ENCODE measurements around the gene CTBP1.
"Not testable (repeated sequence)": the region's sequence is repeated elsewhere in the genome, so short reads cannot be mapped to it uniquely, and the experiment has no call there.

The CTBP1 gene

GRCh38 chr4:1237261-1237660 is 11.7 kb downstream of the CTBP1 start:
- FAIRE-seq, result not testable (repeated sequence)

DNA sequence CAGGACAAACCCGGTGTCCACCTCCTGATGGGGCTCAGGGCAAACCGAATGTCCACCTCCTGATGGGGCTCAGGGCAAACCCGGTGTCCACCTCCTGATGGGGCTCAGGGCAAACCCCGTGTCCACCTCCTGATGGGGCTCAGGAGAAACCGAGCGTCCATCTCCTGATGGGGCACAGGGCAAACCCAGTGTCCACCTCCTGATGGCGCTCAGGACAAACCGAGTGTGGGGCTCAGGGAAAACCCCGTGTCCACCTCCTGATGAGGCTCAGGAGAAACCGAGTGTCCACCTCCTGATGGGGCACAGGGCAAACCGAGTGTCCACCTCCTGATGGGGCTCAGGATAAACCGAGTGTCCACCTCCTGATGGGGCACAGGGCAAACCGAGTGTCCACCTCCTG is 12.1 kb downstream of the CTBP1 start:
- FAIRE-seq, result not testable (repeated sequence)

DNA sequence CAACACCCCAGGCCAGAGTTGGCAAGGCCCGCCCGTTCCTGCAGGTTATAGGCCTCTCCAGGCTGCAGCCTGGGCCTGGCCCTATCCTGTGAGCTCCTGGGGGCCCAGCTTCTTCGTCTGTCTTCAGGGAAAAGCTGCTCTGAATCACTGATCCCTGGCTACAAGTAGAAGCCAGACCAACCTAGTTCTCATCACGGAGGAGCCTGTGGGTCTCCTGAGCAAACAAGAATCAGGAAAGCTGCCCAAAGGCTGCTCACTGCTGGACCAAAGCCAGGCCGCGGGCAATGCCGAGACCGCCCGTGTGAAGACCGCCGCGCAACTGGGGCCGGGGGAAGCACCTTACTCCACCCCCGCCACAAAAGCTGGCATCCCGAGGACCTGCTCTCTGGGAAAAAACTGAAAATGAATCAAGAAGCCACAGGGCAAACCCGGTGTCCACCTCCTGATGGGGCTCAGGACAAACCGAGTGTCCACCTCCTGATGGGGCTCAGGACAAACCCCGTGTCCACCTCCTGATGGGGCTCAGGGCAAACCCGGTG is 12.8 kb downstream of the CTBP1 start:
- no peak for FAIRE-seq

DNA sequence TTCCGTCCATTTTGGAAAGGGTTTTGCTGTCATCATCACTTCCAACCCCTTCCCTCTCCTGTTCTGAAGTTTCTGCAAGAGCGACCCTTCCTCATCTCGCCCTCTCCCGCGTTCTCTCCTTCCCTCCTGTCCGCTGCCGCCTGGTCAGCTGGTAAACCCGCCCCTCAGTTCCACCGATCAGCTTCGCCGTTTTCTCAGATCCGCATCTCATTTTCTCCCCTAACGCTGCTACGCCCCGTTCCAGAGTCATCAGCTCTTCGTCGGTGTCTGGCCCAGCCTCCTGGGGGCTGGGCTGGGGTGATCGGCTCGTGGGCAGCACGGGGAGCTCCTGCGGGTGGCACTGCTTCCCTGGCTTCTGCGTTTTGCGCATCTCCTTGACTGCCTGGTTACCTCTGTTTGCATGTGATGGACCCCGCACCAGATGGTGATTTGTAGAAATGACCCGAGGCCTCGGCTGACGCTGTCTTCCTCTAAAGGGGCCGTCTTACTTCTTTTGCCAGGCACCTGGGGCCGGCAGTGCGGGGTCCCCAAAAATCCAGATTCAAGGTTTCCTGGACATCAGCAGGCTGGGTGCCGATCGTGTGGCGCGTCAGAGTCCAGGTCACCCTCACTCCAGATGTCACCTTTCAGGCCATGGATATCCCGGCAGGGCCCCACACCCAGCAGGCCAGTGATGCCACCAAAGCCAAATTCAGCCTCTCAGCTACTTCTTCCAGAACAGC is 13.4 kb downstream of the CTBP1 start:
- FAIRE-seq, result no peak

DNA sequence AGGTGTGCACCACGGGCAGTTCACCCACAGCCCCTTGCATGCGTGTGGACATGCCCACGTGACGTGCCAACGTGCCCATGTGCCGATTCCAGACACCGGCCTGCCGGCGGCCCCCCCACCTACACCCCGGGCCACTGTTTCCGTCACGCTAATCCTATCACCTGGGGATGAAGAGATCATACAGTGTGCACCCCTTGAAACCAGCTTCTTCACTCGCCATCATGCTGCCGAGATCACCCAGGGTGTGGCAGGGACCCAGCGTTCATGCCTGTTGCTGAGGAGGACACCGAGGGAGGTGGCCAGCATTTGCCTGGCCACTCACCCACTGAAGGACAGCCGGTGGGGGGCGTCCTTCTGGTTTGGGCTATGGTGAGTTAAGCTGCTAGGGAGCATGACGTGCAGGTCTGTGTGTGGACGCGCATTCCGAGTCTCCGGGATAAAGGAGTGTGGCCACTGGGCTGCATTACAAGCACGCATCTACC is 14.1 kb downstream of the CTBP1 start:
- FAIRE-seq, result no peak

- FAIRE-seq, result no peak
Measured at GRCh38 chr4:1234309-1234695, 14.6 kb downstream of the CTBP1 start.

DNA sequence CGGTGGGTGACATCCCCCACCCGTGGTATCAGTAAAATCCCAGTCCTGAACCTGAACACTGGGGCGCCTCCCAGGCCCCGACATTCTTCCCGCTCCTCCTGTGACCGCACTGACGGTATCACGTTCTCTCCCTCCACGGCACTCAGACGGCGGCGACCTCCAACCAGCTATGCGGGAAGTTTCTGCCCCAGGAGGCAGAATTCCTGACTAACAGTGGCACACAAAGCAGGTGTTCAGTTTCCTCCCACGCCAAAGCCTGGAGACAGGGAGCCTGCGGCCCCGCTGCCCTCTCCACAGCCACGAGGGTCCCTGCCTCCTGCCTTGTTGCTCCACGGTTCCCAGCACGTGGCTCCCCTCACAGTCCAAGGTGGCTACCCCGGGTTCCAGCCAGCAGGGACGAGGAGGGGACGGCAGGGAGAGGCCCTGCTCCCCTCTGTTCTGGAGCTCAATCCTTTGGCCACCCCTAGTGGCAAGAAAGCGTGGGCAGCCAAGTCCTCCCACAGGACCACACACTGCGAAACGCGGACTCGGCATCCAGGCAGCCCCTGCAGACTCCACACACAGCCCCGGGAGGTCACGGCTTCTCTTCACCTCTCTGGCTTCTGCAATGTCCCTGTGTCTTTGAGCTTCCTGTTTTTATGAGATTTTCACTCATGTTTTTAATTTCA is 15.2 kb downstream of the CTBP1 start:
- FAIRE-seq, result no peak

DNA sequence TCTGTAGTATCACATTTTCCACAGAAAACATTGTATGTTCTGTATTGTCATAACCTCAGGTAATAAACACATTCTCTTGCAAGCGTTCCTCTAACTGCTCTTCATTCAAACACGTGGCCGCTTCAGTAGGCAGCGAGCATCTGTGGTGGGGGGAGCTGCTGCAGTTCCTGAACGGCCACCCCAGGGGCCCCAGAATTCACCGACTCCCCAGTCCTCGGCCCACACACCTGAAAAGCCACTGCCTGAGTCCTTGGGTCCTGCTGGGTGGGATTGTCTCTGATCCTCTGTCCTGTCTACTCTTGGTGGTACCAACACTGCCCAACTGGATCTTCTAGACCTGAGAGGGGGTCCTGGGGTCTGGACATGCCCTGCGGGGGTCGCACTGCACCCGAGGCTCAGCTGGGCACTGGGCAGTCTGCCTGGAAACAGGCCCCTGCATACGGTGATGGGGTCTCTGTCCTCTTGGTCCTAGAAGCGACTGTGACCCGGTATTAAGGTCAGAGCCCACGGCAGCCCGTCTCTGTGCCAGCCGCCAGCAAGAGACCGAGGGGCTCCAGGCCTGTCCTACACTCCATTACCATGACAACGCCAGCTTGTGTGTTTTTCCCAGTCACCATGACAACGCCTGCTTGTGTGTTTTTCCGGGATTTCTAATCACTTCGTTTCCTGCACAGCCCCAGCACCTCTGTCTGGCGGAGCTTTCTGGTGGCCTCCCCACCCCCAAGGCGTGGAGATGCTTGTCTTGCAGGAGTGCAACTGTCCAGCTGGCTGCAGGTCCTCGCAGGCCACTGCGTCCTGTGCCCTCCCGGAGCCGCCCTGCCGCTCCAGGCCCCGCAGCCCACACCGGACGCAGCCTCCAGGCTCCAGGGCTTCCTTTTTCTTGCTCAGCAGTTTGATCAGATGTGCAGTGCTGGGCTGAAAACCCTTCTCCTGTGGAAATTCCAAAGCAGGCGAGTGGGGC is 16.0 kb downstream of the CTBP1 start:
- FAIRE-seq, result no peak

DNA sequence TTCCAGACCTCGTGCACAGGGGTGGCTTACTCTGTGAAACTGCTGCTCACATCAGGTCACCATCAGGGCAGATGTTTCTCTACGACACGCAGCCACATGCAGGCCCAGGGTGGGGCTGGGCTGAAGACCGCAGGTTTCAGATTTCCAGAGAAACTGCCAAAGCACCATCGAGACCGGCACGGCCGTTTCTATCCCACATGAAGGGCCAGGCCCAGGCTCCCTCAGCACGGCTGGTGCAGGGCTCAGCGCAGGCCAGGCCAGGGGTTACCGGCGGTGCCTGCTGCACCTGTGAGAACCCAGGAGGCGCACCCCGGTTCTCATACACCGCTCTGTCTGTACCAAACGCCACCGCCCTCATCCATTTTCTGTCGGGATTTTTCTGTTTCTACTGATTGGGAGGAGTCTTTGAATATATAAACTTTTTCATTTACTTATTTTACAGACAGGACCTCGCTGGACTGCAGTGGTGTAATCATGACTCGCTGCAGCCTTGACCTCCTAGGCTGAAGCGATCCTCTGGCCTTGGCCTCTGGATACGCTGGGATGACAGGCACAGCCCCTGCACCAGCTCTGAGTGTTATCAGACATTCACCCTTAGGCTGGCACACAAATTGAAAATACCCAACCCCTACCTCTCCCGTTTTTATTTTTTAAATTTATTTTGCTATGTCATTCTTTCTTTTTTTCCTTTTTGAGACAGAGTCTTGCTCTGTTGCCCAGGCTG is 17.1 kb downstream of the CTBP1 start:
- FAIRE-seq, result no peak

DNA sequence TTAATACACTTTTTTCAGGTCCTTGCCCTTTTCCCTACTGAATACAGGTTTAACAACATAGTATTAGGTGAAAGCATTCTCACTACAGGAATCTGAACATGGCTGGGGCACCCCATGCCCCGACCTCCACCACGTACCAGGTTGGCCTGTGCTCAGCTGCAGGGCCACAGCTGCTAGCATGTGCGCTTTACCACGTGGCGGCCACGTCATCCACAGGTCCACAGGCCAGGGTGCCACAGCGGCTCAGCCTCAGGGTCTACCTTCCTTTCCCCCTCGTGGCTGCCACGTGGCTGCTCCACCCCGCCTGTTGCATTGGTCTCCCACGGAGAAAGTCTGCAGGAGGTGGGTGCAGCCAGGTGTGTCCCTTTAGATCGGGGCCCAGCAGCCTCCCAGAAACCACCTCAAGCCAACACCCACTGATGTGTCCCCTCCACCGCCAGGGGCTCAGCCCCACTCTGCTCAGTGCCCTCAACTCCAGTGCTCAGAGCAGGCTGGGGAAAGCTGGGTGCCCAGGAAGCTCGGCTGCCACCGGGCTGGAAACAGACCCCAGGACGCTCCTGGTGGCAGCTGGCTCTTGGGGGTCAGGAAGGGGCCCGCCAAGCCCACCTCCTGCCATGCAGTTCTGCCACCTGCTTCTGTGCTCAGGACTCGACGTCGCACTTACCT is 17.8 kb downstream of the CTBP1 start:
- FAIRE-seq, result no peak

GRCh38 chr4:1230316-1230715 is 18.6 kb downstream of the CTBP1 start:
- no peak for FAIRE-seq

- FAIRE-seq, result no peak
Measured at GRCh38 chr4:1229117-1229849, 19.6 kb downstream of the CTBP1 start.

DNA sequence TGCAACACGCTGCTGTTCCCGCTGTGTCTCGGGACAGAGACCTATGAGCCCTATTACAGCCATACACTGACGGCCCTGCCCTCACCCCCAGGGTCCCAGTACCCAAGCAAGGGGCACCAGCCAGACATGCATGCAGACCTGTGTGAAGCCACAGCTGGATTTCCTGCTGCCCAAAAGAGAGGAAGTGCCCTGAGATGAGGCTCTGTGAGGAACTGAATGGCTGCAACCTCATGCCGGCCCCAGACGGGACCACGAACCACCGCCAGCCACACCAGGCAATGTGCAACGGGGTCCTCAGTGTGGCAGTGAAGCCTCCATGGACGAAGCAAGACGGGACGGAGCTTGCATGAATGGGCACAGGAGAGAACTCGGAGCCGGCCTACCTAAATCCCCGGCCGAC is 21.1 kb downstream of the CTBP1 start:
- FAIRE-seq, result no peak

DNA sequence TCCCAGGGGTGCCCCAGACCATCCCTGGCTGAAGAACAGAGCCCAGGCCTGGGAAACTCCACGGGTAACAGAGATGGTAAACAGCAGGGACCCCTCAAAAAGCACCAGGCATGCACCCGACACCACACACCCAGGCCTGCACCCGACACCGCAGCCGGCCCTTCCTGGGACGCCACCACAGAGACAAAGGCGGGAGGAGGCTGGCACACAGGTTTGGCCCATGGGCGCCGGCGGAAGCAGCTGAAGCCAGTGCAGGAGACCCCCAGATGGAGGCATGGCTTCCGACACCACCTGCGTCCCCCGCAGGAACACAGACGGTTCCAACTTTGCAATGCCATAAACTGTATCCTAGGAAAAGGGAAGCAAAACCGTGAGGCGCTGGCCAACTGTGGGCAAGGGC is 22.3 kb downstream of the CTBP1 start:
- no peak for FAIRE-seq

- no peak for FAIRE-seq
Measured at GRCh38 chr4:1226144-1226481, 22.8 kb downstream of the CTBP1 start.

DNA sequence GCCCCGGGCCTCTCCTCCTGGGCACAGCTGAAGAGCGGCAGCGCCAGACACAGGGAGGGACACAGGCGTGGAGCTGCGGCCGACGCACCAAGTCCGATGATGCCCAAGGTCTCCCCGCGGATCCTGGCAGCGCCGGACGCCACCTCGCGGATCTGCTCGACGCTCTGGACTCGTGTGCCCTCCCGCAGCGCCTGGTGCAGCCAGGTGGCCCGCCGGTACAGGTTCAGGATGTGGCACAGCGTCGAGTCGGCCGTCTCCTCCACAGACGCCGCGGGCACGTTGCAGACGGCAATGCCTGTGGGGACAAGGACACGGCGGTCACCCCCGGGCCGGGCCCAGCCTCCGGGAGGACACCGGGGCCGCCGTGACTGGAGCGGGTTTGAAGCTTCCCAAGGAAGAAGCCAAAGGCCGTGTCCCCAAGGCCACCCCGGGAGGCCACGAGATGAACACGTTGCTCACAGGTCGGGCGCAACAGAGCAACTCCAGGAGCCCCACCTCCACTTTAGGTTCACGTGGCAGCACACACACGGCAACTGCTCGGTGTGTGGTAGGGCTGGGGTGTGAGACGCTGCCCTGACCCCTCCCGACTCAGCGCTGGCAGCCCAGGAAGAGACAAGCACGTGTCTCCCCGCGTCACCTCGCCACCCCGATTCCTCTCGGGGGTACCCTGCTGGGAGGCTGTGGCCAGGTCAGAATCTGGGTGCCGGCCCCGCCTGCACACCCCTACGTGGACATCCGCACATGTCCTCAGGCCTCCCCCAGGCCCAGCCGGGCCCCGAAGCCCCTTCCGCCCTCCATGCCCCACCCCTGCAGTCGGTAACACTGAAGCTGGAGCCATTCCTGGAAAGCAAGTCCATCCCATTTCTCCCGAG is 23.4 kb downstream of the CTBP1 start:
- FAIRE-seq, result no peak

DNA sequence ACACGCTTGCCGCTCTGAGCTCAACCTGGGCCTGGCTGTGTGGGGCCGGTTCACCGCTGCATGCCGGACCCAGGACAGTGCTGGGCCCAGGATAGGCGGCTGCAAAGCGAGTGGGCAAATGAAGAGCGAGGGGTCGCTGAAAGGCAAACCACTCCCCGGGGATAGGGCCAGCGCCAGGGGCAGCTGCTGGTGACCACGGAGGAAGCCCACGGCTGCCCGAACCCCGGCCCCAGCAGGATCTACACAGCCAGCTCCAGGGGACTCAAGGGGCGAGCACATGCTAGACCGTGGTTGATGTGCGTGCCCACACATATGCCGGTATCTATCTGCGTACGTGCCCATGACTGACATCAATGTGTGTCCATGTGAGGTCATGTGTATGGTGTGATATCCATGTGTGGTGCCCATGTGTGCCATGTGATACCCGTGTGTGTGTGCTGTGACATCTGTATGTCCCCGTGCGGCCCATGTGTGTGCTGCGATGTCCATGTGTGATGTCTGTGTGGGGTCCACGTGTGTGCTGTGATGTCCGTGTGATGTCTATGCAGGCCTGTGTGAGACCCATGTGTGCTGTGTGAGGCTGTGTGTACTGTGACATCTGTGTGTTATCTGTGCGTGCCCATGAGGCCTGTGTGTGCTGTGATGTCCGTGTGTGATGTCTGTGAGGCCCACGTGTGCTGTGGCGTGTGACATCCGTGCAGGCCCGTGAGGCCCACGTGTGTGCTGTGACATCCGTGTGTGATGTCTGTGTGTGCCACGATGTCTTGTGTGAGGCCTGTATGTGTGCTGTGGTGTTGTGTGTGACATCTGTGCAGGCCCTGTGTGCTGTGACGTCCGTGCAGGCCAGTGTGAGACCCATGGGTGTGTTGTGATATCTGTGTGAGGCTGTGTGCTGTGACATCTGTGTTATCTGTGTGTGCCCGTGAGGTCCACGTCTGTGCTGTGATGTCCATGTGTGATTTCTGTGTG is 24.8 kb downstream of the CTBP1 start:
- FAIRE-seq, result no peak

GRCh38 chr4:1222938-1223690 is 25.8 kb downstream of the CTBP1 start:
- FAIRE-seq, result no peak
